ENCODE data around the gene NT5M.

NT5M gene

GRCh38 chr17:17303847-17304490, 796 bp downstream of the NT5M start:
- DNase-seq: no peak

GRCh38 chr17:17304521-17304985, 1.4 kb downstream of the NT5M start:
- DNase-seq: no peak

- DNase-seq: peak; percentile 13
Observed at GRCh38 chr17:17305281-17305801, 2.2 kb downstream of the NT5M start.

GRCh38 chr17:17309356-17309755, 6.2 kb downstream of the NT5M start:
- no peak for DNase-seq

GRCh38 chr17:17313350-17313991, 10.3 kb downstream of the NT5M start:
- DNase-seq: peak; percentile 38

- no peak for DNase-seq
Observed at GRCh38 chr17:17314501-17315071, 11.4 kb downstream of the NT5M start.

- no peak for DNase-seq
Observed at GRCh38 chr17:17315142-17315821, 12.1 kb downstream of the NT5M start.

- no peak for DNase-seq
Observed at GRCh38 chr17:17320188-17320910, 17.2 kb downstream of the NT5M start.

- DNase-seq: no peak
Observed at GRCh38 chr17:17320911-17321220, 17.7 kb downstream of the NT5M start.

GRCh38 chr17:17321356-17322025, 18.3 kb downstream of the NT5M start:
- DNase-seq: no peak

- DNase-seq: no peak
Observed at GRCh38 chr17:17322516-17323510, 19.6 kb downstream of the NT5M start.

- DNase-seq: no peak
Observed at GRCh38 chr17:17324616-17325015, 21.4 kb downstream of the NT5M start.

GRCh38 chr17:17325228-17325627, 22.1 kb downstream of the NT5M start:
- DNase-seq: no peak

GRCh38 chr17:17325816-17326215, 22.6 kb downstream of the NT5M start:
- DNase-seq: no peak

- no peak for DNase-seq
Observed at GRCh38 chr17:17326275-17326875, 23.2 kb downstream of the NT5M start.

GRCh38 chr17:17328251-17328650, 25.1 kb downstream of the NT5M start:
- no peak for DNase-seq

GRCh38 chr17:17341452-17341851, 38.3 kb downstream of the NT5M start:
- DNase-seq: no peak

- no peak for DNase-seq
Observed at GRCh38 chr17:17342242-17342945, 39.2 kb downstream of the NT5M start.

GRCh38 chr17:17343160-17343735, 40.1 kb downstream of the NT5M start:
- no peak for DNase-seq

Measured in fibroblast of upper back skin (primary cell).